GM12892 (cell line): ENCODE measurements around the gene GNAQ.
"Not testable (repeated sequence)": the region's sequence is repeated elsewhere in the genome, so short reads cannot be mapped to it uniquely, and the experiment has no call there.

Experiments
- DNase-seq: peaks from one replicate; pipeline ENCODE4 v3.0.0; 2011; ENCODE audit not compliant: insufficient read length
- FAIRE-seq: peaks from 2 replicates; lab custom pipeline; 2011; peaks lifted over from hg19 to GRCh38; lab: Jason Lieb, UNC
- POLR2A ChIP-seq: IDR thresholded peaks from 2 replicates; pipeline ENCODE4 v1.6.1; 2011; ENCODE audit warnings: low read depth, low read length, control low read depth
- POLR2AphosphoS5 ChIP-seq: IDR thresholded peaks from 2 replicates; pipeline ENCODE4 v1.6.1; 2011; ENCODE audit warnings: low read depth, low read length, control low read depth
- TAF1 ChIP-seq: IDR thresholded peaks from 2 replicates; pipeline ENCODE4 v1.6.1; 2011; ENCODE audit warnings: low read depth, mild to moderate bottlenecking, control low read depth, low read length, borderline replicate concordance

Gene GNAQ

GRCh38 chr9:77872863-77873262 is 158.7 kb downstream of the GNAQ start:
- DNase-seq: no peak
- no peak for TF ChIP-seq TAF1
- TF ChIP-seq POLR2AphosphoS5: no peak
- no peak for TF ChIP-seq POLR2A
- FAIRE-seq: no peak

GRCh38 chr9:77872177-77872576 is 159.4 kb downstream of the GNAQ start:
- FAIRE-seq (no peak), DNase-seq (no peak)
- TF ChIP-seq POLR2AphosphoS5 (no peak), POLR2A (no peak), TAF1 (no peak)

DNA sequence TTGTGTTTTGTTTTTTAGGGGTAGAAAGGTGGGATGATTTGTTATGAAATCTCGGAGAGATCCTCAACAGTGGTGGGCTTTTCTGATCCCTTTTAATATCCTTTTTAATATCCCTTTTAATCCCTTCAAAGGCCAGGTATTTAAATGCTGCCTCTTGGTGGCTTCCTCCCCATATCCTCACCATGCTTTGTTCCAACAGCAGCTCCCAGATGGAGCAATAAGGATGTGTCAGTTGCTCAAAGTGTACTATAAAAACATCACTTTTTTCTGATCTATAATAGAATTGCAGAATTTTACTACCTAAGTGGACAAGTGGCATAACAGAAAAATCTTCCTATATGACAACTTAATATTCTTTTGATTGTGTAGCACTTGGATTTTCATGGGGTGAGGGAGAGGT is 160.1 kb downstream of the GNAQ start:
- no peak for TF ChIP-seq POLR2AphosphoS5
- FAIRE-seq (no peak), DNase-seq (no peak)

- no peak for TF ChIP-seq POLR2A
- DNase-seq (no peak), FAIRE-seq (no peak)
Measured at GRCh38 chr9:77866878-77867277, 164.7 kb downstream of the GNAQ start.

GRCh38 chr9:77865385-77866047 is 166.1 kb downstream of the GNAQ start:
- DNase-seq: no peak
- peak; percentile 21 for FAIRE-seq
- TF ChIP-seq TAF1 (no peak), POLR2AphosphoS5 (no peak), POLR2A (no peak)

DNA sequence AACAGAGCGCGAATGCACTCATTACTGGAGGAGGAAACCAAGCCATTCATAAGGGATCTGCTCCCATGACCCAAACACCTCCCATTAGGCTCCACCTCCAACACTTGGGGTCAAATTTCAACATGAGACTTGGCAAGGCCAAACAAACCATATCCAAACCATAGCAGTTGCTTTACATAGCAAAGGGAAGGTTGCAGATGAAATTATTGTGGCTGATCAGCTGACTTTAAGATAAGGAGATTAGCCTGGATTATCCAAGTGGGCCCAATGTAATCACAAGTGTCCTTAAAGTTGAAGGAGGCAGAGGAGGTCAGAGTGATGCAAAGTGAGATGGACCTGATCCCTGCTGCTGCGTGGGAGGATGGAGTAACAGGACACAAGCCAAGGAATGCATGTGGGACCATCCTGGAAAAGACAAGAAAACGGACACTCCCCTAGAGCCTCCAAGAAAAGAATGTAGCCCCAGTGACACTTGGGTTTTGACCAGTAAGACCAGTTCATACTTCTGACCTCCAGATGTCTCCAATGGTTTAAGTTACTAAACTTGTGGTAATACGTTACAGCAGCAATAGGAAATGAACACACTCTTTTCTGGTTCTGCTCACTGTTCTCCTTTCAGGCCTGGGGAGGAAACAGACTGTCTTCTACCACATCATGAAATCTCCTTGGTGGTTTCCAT is 167.3 kb downstream of the GNAQ start:
- DNase-seq: no peak

GRCh38 chr9:77863638-77864037 is 168.0 kb downstream of the GNAQ start:
- FAIRE-seq, DNase-seq: not testable (repeated sequence)

More for the DNA sequence above, 167.3 kb downstream of the GNAQ start:
- TF ChIP-seq POLR2A (no peak), TAF1 (no peak), POLR2AphosphoS5 (no peak)
- no peak for FAIRE-seq

DNA sequence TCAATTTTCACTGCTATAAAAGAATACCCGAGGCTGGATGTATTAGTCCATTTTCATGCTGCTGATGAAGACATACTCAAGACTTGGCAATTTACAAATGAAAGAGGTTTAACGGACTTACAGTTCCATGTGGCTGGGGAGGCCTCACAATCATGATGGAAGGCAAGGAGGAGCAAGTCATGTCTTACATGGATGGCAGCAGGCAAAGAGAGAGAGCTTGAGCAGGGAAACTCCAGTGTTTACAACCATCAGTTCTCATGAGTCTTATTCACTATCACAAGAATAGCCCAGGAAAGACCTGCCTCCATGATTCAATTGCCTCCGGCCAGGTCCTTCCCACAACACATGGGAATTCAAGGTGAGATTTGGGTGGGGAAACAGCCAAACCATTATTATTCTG is 170.7 kb downstream of the GNAQ start:
- FAIRE-seq: not testable (repeated sequence)

DNA sequence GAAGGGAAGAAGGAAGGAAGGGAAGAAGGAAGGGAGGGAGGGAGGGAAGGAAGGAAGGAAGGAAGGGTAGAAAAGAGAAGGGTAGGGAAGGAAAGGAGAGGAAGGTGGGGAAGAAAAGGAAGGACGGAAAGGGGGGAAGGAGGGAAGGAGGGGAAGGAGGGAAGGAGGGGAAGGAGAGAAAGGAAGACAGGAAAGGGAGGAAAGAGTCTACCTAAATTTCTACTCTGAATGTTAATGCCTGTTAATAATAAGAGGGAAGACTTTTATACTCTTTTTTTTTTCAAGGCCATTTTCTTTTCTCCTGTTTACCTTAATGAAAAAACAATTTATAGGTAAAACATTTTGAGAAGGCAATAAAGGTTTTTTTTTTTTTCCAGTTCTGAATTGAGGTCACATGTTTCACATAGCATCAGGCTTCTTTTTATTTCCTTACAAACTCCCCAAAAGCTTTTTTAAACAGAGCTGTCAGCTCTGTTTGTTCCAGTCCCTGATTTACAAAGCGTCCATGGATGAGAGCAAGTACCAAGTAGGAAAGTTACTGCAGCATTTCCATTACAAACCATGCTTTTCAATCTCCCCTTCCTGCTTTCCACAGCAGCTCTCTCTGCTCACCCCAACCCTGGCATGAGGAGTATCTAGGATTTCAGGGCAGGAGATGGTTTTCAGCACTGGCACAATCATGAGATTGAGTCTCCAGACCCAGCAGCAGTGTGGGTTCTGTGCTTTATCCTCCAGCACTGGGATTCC is 173.9 kb downstream of the GNAQ start:
- DNase-seq: no peak
- TF ChIP-seq TAF1 (no peak), POLR2AphosphoS5 (no peak), POLR2A (no peak)
- no peak for FAIRE-seq

More for the DNA sequence above, 170.7 kb downstream of the GNAQ start:
- not testable (repeated sequence) for DNase-seq

- TF ChIP-seq POLR2AphosphoS5: no peak
- no peak for TF ChIP-seq POLR2A
- no peak for TF ChIP-seq TAF1
- DNase-seq: no peak
- FAIRE-seq: no peak
Measured at GRCh38 chr9:77856615-77857014, 175.0 kb downstream of the GNAQ start.

DNA sequence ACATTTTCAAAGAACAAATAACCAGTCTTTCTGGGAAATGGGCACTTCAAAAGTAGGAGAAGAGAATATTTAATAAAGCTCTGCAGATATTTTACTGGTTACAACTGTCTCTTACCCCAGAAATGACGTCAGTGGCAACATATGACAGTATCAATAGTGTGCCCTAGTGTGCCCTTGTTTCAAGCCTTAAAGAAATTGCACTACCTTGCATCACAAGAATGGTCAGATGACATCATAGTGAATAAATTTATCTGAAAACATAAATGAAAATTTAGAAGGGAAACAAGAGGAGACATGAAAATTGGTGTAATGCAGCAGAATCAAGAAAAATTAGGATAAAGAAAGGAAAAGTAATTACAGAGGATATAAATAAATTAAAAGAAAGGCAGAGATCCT is 176.7 kb downstream of the GNAQ start:
- TF ChIP-seq POLR2AphosphoS5: no peak
- FAIRE-seq: no peak

GRCh38 chr9:77854258-77854915 is 177.2 kb downstream of the GNAQ start:
- FAIRE-seq: no peak
- DNase-seq: no peak
- TF ChIP-seq TAF1 (no peak), POLR2AphosphoS5 (no peak)

More for the DNA sequence above, 176.7 kb downstream of the GNAQ start:
- no peak for DNase-seq
